HG02763 (cell line): ENCODE measurements around the gene PRM2.

Experiments
- ATAC-seq: cut with Tn5 transposase; IDR thresholded peaks from one replicate; pipeline ENCODE4 v1.9.1; 2021; ENCODE audit warnings: mild to moderate bottlenecking, moderate library complexity; ENCODE audit not compliant: unreplicated experiment

The PRM2 gene

GRCh38 chr16:11232852-11233726 is 43.2 kb downstream of the PRM2 start:
- ATAC-seq = peak; percentile 41

DNA sequence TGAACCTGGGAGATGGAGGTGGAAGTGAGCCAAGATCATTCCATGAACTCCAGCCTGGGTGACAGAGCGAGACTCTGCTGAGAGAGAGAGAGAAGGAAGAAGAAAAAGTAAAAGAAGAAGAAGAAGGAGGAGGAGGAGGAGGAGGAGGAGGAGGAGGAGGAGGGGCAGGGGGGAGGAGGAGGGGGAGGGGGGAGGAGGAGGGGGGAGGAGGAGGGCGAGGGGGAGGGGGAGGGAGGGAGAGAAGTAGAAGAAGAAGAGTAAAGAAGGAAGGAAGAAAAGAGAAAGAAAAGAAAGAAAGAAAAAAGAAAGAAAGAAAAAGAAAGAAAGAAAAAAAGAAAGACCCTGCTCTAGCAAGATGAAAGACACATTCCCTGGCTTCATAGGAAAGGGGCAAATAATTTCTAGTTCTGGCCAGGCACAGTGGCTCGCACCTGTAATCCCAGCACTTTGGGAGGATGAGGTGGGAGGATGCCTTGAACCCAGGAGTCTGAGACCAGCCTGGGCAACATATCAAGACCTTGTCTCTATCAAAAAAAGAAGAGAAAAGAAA is 43.9 kb downstream of the PRM2 start:
- no peak for ATAC-seq

GRCh38 chr16:11231367-11231970 is 44.8 kb downstream of the PRM2 start:
- ATAC-seq = no peak

- no peak for ATAC-seq
Measured at GRCh38 chr16:11229906-11230305, 46.4 kb downstream of the PRM2 start.

DNA sequence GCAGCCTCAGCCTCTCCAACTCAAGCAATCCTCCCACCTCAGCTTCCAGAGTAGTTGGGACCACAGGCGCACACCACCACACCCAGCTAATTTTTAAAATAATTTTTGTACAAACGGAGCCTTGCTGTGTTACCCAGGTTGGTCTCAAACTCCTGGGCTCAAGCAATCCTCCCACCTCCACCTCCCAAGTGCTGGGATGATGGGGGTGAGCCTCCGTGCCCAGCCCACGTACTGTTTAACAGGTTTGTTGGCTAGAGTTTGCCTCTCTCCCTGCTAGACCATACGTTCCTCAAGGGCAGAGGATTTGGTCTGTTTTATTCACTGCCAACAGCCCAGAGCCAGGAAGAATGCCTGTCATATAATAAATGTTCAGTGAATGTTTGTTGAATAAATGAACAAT is 46.8 kb downstream of the PRM2 start:
- ATAC-seq = no peak

- no peak for ATAC-seq
Measured at GRCh38 chr16:11225677-11226549, 50.4 kb downstream of the PRM2 start.
